GM21528 (cell line): ENCODE measurements around the gene UBL5.
"Not testable (repeated sequence)": the region's sequence is repeated elsewhere in the genome, so short reads cannot be mapped to it uniquely, and the experiment has no call there.

Experiments
- ATAC-seq: cut with Tn5 transposase; IDR thresholded peaks from one replicate; pipeline ENCODE4 v1.9.1; 2021; ENCODE audit warnings: mild to moderate bottlenecking, moderate library complexity; ENCODE audit not compliant: unreplicated experiment, low FRiP score

UBL5 gene

DNA sequence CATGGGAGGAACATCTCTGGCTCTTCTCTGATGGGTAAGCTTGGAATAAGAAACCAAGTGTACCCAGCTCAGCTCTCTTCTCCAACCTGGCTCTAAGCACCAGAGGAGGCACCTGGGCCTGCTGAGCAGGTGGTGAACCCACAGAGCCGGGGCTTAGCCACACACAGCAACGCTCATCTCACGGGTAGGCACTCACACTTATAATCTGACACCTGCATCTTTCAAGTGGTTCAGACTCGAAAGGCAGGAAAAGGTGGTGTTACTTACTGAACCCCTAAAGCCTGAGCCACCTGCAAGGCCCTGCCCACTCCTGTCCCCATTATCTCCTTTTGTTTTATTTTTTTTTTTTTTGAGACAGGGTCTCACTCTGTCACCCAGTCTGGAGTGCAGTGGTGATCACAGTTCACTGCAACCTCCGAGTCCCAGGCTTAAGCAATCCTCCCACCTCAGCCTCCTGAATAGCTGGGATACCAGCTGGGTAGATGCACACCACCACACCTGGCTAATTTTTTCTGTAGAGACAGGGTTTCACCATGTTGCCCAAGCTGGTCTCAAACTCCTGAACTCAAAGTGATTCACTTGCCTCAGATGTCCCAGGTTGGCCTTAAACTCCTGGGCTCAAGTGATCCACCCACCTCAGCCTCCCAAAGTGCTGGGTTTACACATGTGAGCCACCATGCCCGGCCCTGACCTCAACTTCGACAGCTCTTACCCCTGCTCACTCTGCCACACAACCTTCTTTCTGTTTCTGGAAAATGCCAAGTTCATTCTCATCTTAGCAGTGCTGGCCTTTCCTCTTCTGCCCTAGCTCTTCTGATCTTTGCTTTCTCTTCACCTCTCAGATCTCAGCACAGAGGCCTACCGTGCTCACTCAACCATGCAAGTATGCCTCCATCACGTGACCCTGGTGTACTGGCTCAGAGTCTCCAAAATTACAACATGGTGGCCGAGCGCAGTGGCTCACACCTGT is 18.6 kb upstream of the UBL5 start:
- ATAC-seq = no peak

DNA sequence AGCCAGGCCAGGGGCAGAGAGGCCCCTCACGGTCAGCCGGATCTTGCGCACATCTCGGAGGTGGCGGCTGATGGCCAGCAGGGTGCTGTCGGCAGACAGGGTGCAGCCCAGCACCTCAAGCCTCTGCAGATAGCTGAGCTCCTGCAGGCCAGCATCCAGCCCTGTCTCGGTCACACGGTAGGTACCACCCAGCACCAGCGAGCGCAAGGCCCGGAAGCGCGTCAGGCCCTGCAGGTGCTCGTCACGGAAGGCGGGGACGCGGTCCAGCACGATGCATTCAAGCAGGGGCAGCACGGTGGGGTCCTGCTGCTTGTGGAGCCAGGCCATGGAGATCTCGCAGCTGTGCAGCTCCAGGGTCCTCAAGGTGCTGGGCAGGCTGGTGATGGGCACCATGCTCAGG is 16.6 kb upstream of the UBL5 start:
- ATAC-seq = no peak

DNA sequence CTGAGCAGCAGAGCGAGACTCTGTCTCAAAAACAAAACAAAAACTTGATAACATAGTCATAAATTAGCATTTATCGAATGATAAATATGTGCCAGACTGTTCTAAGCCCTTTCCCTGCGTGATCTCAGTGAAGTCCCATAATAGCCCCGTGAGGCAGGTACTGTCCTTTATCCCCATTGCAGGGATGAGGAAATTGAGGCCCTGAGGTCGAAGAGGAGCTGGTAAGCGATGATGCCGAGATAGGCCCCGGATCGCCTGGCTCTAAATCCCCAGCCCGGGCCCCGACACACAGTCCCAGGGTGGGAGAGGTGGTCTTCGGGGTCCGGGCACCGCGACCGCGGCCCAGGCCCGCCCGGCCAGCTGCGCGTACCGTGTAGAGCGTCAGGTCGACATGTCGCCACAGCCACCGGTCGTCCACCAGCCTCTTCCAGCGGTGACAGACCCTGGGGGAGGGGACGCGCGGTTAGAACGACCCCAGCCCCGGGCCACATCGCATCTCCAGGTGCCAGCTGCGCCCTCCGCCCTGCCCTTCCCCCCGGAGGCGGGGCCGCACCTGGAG is 9.5 kb upstream of the UBL5 start:
- ATAC-seq = no peak

DNA sequence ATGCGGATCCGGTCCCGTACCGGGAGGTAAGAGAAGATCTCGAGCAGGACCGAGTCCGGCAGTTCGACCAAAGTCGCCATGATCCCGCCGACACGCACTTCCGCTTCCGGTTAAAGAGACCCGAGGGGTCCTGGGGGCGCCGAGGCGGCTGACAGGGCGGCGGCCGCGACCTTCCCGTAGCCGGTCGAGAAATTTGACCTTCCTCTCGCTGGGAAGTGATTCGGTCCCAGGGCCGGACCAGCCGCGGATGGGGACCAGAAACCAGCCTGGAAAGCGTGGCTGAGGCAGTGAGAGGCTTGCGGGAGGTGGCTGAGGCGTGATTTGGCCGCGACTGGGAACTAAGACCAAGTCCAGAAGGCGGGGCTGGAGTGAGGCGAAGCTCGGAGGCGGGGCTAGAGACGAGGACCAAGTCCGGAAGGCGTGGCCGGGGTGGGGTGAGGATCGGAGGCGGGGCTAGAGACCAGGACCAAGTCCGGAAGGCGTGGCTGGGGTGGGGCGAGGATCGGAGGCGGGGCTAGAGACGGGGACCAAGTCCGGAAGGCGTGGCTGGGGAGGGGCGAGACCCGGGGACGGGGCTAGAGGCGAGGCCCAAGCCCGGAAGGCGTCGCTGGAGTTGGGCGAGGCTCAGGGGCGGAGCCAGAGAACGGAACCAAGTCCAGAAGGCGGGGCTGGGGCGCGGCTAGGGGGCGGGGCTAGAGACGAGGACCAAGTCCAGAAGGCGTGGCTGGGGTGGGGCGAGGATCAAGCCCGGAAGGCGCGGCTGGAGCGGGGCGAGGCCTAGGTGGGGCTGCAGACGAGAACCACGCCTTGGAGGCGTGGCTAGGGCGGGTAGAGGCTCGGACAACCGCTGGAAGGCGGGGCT is 8.8 kb upstream of the UBL5 start, which contains the start of gene FBXL12:
Gene FBXL12, minus strand, starts transcription at position 346 of the 862 bp plus-strand sequence. Its CDS starts 266 bp downstream, at position 80.
- peak; percentile 86 for ATAC-seq

DNA sequence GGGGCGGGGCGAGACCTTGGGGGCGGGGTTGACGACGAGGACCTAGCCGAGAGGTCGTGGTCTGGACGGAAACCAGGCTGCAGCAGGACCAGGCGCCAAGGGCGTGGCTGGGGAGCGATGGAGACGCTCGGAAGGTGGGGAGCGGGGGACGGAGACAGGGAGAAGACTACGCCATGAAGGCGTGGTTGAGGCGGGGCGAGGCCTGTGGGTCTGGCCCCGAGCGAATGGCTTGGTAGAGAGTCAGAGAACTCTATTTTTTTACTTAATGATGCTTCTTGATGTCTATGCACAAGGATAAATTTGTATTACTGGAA is 8.2 kb upstream of the UBL5 start:
- no peak for ATAC-seq

DNA sequence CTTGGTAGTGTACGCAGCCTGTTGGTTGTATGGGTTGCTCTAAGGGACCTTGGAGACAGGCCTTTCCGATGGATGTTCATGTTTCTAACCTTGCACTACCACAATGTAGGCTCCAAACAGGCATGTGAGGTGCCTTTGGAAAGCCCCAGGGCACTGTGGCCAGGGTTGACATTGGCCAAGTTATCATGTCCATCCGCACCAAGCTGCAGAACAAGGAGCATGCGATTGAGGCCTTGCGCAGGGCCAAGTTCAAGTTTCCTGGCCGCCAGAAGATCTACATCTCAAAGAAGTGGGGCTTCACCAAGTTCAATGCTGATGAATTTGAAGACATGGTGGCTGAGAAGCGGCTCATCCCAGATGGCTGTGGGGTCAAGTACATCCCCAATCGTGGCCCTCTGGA is 7.7 kb upstream of the UBL5 start:
- not testable (repeated sequence) for ATAC-seq

DNA sequence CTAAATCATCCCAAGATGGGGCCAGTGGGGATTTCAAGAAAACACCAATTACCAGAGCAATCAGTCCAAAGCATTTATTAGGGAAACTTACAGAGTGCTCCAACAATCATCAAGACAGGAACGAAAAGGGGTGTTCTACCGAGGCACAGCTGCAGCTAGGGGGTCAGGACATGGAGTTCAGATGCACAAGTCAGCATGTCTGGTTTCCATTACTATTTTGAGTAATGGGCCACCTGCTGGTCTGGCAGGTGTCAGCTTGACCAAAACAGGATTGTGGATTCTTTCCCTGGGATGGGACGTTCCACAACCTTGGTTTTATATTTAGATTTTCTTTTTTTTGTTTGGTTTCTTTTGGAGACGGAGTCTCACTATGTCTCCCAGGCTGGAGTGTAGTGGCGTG is 3.9 kb upstream of the UBL5 start:
- no peak for ATAC-seq

DNA sequence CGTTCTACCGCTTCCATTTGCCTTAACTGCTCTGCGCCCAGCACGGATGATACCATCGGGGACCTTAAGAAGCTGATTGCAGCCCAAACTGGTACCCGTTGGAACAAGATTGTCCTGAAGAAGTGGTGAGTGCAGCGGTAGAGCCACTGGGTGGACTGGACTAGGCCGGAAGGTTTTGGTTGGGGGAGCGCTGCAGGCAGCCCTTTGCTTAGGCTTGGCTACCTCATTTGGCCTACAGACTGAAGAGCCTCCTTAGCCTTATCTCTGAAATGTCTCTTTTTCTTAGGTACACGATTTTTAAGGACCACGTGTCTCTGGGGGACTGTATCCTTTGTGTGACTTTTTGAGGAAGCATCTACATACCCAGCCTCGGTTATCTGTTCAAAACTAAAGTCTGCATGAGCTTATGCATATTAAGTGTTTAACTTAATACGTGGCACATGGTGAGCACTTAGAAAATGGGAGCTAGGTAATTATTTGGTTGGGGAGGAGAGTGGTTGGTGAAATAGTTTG is 889 bp downstream of the UBL5 start:
- no peak for ATAC-seq

DNA sequence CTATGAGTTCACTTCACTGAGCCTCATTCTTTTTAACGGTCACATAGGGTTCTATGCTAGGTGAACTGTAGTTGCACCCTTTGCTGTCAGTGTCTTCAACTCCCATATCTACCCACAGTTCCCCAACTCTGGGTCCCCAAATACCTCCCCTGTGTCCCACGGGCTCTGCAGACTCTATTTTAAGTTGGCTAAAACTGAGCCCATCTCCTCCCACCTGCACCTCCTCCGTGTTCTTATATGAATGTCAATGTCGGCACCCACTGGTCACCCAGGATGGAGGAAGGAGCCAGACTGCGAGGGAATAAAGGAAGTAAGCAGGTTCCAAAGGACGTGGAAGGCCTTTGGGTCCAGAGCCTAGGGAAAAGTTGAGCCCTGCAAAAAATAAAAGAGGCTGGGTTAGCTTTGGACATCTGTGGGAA is 6.6 kb downstream of the UBL5 start:
- no peak for ATAC-seq

DNA sequence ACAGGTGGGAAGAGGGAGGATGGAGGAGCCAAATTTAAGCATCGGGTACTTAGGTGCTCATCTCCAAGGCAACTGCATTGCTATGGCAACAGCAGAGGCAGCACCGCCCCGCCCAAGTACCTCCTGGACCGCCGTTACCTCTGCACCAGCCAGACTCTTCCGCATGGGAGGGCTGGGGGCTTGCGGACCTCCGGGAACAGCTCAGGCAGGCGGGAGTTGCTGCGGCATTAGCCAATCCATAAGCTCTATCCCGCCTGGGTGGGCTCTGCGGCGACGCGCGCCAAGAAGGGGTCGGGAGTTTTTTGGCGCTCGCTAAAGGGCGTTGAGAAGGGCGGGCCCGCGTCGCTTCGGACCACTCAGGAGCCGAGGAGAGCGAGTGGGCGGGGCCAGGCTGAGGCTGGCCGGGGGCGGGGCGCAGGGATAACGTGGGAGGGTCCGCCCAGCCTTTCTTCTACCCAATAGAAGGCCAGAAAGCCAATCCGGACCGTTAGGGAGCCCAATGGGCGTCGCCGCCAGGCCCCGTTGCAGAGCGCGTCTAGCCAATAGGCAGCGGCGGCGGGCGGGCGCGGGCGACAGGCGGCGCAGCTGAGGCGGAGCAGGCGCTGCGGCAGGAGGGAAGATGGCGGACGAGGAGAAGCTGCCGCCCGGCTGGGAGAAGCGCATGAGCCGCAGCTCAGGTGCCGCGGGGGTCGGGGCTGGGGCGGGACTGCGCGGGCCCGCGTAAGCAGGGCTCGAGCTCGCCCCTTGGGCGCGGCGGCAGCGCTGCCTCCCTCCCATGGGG is 7.2 kb downstream of the UBL5 start, which contains the start of gene PIN1:
Gene PIN1, plus strand, starts transcription at position 593 of the 781 bp plus-strand sequence. Its CDS starts 27 bp downstream, at position 620.
- ATAC-seq = peak; percentile 90

DNA sequence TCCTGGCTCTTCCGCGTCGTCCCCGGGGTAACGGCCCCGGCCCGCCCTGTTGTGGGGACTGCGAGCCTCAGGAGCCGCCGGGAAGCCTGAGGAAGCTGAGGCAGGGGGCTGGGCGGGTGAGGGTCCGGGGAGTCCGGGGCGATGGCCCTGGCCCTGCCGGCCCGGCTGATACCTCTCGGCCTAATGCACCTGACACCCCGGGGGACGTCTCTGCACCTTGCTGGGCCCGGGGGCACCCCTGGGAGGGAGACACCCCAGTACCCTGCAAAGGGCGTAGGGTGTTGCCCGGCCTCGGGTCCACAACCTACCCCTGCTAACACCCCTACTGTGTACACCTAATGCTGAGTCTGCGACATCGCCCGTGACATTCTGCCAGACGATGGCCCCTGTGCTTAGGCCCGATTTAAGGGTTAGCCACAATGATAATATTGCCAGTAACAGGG is 7.8 kb downstream of the UBL5 start:
- ATAC-seq = peak; percentile 25

DNA sequence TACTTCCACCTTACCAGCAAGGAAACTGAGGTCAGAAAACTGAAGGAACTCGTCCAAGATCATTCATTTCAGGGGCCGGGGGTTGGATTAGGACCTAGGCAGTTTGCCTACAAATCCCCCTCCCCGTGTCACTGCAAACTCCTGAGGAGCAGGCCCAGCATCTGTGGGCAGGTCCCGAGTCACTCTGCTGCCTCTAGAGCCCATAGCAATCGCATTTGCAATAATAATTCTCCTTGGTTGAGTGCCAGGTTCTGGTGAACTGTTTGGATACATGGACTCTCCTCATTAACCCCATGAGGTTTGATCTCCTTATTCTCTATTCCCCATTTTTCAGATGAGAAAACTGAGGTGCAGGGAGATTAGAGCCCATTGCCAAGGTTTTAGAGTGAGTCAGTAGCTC is 8.3 kb downstream of the UBL5 start:
- ATAC-seq = no peak

DNA sequence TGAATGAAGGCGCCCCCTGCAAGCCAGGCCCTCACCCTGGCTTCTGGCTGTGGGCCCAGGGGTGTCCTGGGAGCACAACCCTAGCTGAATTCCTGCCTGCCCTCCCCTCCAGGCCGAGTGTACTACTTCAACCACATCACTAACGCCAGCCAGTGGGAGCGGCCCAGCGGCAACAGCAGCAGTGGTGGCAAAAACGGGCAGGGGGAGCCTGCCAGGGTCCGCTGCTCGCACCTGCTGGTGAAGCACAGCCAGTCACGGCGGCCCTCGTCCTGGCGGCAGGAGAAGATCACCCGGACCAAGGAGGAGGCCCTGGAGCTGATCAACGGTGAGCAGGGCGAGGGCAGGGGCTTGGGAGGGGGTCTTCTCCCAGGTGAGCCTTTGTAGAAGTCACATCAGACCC is 10.6 kb downstream of the UBL5 start:
- ATAC-seq = no peak

DNA sequence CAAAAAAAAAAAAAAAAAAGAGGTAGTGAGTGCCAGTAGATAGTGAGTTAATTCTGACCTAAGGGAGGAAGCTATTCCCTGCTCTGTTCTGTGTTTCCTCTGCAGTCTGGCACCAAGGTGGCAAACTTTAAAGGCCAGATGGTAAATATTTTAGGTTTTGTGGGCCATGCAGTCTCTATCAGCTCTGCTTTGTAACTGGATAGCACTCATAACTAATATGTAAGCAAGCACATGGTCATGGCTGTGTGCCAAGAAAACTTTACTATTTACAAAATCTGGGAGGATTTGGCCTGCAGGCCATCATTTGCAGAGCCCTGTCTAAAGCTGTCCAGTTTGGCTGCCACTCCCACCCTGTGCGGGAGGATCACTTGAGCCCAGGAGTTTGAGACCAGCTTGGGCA is 11.7 kb downstream of the UBL5 start:
- no peak for ATAC-seq

DNA sequence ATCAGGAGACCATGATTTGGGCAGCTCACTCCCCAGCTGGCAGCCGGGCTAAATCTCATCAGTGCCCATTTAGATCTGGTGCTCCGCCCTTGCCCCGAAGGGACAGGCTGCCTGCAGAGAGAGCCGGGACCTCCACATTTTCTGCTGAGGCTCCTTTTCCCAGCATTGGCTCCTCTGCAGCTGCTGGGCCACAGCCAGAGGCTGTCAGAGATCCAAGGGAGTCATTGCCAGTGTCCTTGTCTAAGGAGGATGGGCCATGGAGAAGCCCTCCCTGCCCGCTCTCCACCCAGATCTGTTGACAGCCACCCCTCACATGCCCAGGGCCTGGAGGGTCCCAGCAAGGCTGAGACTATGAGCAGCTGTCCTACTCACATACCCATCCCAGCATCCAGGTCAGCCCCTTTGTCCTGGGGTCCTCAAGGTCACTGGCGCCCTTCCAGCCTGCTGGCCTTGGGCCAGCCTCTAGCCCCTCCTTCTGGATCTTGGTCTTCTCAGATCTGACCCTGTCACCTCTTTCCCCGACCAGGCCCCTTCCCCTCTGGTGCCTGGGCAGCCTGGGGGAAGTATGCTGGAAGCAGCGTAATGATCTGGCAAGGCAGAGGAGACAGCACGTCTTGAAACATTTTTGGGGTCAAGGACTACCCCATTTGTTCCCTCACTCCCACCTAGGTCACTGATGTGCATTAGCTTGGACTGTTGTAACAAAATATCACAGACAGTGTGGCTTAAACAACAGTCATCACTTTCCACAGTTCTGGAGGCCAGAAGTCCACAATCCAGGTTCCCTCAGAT is 15.3 kb downstream of the UBL5 start:
- ATAC-seq = no peak

DNA sequence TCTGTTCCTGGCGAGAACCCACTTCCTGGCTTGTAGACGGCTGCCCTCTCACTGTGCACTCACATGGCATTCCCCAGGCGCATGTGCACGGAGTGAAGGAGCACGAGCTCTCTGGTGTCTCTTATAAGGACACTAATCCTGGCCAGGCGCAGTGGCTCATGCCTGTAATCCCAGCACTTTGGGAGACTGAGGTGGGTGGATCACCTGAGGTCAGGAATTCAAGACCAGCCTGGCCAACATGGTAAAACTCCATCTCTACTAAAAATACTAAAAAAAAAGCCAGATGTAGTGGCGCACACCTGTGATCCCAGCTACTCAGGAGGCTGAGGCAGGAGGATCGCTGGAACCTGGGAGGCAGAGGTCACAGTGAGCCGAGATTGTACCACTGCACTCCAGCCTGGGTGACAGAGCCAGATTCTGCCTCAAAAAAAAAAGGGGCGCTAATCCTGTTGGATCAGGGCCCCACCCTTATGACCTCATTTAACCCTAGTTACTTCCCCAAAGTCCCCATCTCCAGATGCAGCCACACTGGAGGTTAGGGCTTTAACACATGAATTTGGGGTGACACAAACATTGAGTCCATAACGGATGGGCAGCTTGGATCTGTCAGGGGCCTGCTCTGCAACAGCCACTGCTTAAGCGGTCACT is 16.0 kb downstream of the UBL5 start:
- ATAC-seq = not testable (repeated sequence)

DNA sequence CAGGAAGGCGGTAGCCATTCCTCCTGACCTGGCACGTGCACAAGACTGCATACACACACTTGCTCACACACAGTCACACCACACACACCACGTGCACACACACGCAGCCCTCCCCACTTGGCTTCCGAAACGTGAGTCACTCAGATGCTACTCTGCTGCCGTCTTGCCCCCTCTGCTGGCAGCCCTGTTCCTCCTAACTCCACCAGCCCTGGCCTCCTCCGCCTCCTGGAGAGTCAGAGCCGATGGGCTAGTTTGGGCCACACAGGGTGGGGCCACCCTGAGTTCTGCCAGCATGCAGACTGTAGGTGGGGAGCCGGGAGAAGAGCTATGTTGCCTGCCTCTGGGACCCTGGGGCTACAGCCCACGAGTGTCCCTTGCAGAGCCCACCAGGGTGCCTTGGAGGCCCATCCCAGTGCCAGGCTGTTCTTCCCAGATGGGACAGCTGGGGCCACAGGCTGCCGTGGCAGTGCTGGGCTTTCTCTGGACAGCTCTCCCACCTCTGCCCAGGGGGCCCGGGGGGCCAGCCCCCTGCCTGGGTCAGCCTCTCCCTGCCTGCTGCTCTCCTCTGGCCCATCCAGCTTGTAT is 19.5 kb downstream of the UBL5 start:
- ATAC-seq = no peak

DNA sequence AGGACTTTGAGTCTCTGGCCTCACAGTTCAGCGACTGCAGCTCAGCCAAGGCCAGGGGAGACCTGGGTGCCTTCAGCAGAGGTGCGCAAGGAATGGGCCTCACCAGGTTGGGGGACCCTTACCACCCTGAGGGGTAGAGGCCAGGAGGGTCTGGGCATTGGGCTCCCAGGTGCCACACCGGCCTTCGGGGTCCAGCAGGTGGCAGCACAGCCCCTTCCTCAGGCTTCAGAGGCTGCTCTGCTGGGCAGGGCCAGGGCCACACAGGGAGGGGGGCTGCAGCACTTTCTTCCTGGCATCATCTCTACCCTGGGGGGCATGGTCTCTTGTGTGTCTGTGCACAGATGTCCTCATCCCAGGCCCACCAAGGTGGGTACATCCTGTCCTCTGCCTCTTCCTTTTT is 20.3 kb downstream of the UBL5 start:
- ATAC-seq = no peak
